ENCODE measurements around the gene CAPN11.

DNA sequence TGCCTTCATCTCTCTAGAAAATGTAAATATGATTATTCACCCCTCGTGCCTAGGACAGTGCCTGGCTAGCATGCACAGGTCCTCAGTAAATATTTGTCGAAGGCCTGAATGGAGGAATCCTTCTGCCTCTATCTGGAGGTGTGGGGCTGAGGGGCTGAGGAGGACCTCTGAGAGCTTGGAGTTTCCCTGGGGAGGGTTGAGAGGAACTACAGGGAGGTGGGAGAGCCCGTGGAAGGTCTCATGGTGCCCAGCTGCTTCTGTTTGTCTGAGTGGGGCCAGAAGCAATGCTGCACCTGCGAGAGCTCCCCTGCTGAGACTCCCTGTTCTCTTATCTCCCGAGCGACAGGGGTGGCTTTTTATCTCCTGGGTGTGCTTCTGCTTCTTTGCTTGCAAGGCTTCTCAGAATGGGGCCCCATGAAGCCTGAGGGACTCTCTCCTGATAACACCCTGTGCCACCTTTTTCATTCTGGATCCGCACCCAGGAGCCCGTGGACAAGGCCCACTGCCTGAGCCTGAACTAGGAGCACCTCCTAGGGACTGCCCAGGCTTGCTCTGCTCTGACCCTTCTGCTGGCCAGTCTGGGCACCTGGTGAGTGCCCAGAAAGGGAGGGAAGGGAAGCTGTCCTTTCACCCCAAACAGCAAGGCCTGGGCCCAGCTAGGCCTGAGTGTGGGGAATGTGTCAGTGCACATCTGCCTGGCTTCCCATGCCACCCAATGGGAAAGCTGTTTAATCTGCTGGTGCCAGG, 67.1 kb downstream of the CAPN11 start:
- TF ChIP-seq POLR2AphosphoS5 (IDR thresholded peaks at IDR 0.05) (no peak), EP300 (IDR thresholded peaks at IDR 0.05) (no peak), POLR2A (IDR thresholded peaks at IDR 0.05) (no peak)
- TF ChIP-seq, protein P1, sequence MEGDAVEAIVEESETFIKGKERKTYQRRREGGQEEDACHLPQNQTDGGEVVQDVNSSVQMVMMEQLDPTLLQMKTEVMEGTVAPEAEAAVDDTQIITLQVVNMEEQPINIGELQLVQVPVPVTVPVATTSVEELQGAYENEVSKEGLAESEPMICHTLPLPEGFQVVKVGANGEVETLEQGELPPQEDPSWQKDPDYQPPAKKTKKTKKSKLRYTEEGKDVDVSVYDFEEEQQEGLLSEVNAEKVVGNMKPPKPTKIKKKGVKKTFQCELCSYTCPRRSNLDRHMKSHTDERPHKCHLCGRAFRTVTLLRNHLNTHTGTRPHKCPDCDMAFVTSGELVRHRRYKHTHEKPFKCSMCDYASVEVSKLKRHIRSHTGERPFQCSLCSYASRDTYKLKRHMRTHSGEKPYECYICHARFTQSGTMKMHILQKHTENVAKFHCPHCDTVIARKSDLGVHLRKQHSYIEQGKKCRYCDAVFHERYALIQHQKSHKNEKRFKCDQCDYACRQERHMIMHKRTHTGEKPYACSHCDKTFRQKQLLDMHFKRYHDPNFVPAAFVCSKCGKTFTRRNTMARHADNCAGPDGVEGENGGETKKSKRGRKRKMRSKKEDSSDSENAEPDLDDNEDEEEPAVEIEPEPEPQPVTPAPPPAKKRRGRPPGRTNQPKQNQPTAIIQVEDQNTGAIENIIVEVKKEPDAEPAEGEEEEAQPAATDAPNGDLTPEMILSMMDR (IDR thresholded peaks at IDR 0.05) = no peak
